Measurements from ENCODE around the gene CUX1.

The CUX1 gene

DNA sequence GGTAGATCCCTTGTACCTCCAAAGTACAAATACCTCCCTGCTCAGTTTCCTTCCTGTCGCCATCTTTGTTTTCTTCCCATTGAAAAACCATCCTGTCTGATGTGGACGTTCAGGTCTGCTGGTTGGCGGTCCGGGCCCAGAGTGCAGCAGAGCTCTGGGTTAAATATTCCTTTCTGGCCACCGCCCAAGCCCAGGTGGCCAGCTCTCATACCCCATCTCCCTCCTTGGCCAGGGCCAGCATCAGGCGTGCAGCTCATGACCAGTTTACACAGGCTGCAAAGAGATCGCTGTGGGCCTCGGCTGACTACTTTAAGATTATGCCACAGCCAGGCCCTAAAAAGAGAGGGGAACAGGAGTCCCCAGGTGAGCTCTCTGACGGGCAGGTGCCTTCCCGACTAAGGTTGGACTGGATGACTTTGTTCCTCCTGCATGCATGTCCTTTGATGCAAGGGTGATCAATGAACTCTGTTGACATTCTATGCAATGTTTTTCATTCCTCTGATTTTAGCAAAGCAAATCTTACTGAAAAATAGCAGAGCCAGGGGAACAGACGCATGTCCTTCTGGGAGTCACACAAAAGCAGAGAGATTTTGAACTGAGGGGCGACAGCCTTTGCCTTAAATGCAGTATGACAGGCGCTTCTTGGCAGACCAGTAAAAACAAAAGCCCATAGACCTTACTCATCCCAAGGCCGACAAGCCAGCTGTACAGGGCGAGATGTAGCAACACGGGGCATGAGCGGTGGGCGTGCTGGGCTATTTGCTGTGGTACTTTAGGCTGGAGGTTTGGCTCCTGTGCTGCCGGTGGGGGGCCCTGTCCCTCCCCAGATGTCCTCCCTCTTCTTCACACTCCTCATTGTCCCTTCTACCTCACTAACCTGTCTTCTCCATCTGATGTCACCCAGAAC, 435.9 kb downstream of the CUX1 start:
- in situ Hi-C loops (cut with MboI; ENCODE audit: low sequenced_read_pairs) = no loop called here

DNA sequence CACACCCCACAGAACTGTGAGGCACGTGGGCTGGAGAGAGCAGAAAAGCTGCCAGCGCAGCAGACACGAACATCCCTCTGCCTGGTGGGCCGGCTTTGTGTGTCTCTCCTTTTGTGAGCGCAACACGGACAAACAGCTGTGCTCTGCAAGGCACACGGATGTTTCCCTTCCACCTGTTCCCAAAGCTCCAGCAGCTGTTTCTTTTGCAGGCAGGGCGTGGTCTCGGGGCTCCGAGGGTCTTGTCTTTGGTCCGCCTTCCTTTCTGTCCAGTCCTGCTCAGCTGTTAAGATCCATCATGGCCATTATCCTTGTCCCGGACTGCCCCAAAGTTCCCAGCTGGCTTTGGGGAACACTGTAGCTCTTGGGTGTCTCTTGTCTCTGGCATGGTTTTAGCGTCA, 436.5 kb downstream of the CUX1 start:
- in situ Hi-C loops (cut with MboI; ENCODE audit: low sequenced_read_pairs) = no loop called here

DNA sequence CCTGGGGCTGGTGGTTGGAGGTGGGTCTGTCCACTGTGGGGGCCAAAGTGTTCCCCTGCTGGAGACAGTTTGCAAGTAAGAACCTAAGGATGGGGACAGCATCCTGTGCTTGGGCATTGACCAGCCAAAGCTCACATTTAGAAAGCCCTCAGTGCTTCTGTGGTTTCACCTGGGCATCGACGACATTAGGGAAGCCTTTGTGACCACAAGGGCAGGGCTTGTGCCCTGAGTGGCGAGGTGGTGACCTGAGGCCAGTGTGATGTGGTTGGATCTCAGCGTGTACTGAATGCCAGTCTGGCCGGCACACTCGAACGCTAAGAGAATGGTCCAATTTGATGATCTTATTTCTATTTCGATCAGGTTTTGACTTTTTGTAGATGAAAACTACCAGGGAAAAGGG, 437.1 kb downstream of the CUX1 start:
- in situ Hi-C loops (cut with MboI; ENCODE audit: low sequenced_read_pairs) = no loop called here

DNA sequence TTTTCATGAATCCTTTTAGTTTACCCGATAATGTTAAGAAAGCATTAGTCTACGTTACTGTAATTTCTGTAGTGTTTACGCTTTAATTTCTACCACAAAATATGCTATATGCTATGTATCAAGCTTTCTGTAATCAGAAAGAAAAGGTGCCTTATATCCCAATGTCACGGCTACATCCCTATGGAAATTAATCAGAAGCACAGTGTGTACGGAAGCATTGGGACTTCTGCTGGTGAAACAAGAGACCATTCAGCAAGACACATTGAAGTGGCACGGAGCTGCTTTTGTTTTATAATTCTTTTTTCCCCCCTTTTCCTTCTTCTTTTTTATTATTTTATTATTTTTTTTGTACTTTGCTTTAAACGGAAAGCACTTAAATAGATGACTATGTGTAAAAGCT, 438.1 kb downstream of the CUX1 start:
- in situ Hi-C loops (cut with MboI; ENCODE audit: low sequenced_read_pairs) = no loop called here

DNA sequence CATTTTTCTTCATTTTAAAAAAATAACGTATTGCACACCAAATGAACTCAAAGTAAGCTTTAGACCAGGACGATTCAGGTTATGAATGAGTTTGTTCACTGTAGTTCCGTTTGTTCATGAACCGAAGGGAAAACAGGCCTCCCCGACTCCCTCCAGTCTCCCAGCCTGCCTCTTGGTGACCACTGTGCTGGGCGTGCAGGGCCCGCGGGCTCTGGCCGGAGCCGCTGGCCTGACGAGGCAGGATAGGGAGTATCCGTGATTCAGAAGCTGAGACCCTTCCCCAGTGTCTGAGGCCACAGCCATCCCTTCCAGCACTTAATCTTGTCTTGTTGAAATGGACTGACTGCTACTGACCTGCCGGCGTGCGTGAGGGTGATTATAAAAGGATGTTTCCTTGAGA, 438.5 kb downstream of the CUX1 start:
- in situ Hi-C loops (cut with MboI; ENCODE audit: low sequenced_read_pairs) = no loop called here

DNA sequence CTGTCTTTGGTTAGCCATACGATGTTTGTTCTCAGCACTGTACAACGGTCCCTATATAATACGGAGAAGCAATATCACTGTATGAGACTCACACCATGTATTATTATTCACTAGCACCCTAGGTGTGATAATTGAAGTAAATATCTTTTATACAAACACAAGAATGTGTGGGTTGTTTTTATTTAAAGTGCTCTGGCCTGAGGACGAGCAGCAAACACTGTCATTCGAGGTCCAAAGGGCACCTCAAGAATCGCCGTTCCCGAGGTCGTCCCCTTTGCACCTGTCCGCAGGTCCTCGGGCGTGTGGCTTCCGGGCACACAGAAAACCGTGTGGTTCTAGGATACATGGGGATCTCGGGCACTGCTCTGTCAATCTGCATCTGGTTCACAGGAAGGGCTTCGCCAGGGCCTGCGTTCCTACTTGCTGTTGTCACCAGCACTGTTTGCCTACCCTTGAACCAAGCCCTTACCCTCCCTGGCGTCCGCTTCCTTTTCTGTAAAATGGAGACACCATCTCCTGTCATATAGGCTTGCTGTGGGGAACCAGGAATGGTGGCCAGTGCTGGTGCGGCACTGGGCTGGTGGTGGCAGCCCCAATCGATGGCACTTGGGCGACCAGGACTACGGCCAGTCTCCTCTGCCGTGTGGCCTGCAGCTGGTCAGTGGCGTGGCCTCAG, 440.8 kb downstream of the CUX1 start:
- in situ Hi-C loops (cut with MboI; ENCODE audit: low sequenced_read_pairs) = no loop called here

DNA sequence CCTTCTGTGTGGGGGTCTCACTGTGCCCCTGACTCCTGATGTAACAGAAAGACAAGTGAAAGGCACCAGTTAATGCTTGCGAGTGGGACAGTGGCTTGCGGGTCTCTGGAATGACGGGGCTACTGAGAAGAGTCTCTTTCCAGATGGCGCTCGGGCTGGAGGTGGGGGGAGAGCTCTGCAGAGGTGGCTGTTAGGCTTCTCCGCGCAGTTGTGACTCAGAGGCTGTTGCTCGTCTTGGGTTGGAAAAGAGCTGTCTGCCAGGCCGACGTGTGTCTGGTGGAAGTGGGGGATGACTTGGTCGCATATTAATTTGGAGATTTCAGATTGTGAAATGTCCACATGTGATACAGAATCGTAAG, 441.3 kb downstream of the CUX1 start:
- in situ Hi-C loops (cut with MboI; ENCODE audit: low sequenced_read_pairs) = no loop called here

DNA sequence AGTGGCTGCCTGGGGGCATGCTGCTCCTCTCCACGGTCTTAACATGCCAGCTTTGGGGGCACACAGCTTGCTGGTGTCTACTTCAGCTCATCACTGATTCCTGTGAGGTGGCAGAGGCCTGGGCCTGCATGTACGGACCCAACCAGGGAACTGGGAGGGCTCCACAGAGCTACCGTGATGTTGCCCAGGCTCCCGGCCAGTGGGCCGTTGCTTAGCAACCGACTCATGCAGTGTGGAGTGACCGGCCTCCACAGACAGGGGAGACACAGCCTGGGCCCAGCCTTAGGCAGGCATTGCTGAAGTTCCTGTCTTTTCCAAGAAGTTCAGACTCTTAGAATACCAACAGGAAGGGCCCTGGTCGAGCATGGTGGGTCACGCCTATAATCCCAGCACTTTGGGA, 443.4 kb downstream of the CUX1 start:
- in situ Hi-C loops (cut with MboI; ENCODE audit: low sequenced_read_pairs) = no loop called here

DNA sequence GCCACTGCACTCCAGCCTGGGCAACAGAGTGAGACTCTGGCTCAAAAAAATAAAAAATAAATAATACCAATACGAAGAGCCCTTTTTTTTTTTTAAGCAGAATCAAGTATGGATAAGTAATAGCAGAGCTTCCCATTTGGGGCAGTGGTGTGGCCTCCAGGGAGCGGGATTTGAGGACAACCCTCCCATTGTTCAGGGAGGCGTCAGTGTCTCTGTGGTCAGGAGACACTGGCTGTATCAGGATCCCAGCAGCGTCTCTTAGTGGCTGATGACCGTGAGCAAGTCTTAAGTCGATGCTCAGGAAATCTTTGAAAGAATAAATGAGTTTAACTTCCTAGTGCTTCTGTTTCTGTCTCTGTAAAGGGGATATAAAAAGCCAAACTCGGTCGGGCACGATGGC, 444.0 kb downstream of the CUX1 start:
- in situ Hi-C loops (cut with MboI; ENCODE audit: low sequenced_read_pairs) = no loop called here

DNA sequence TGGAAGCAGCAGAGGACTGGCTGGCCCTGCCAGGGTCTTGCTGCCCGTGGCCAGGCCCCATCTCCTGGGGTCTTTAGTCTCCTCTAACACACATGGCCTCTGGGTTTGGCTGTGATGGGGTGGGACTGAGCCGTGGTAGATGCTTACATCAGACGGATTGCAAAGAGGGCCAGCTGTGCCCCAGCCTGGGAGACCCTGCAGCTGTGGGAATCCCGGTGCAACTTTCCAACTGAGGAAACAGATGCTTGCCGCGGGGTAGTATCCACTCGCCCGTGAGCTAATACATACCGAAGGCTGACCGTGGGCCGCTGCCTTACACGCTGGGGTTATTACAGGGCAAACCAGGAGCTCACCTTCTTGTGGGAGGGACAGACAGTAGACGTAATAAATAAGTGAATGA, 445.1 kb downstream of the CUX1 start:
- in situ Hi-C loops (cut with MboI; ENCODE audit: low sequenced_read_pairs) = no loop called here

DNA sequence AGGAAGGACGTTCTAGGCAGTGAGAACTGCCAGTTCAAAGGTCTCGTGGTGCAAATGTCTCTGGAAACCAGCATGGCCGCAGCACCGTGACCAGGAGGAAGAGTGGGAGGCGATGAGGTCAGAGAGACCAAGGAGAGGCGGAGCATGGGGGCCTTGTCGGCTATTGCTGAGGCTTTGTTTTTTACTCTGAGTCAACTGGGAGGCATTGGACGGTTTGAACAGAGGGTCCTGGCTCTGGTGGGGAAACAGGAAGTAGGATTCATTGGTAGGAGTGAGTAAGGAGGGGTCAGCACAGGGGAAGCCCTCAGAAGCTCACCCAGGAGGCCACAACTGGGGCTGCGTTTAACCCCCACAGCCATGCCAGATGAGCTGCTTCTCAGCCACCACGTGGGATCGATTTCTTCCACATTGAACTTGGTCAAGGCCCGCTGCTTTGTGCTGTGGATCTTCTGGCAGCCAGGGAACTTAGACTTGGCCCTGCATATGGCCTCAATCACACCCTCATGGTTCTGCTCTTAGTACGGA, 447.0 kb downstream of the CUX1 start:
- in situ Hi-C loops (cut with MboI; ENCODE audit: low sequenced_read_pairs) = no loop called here

DNA sequence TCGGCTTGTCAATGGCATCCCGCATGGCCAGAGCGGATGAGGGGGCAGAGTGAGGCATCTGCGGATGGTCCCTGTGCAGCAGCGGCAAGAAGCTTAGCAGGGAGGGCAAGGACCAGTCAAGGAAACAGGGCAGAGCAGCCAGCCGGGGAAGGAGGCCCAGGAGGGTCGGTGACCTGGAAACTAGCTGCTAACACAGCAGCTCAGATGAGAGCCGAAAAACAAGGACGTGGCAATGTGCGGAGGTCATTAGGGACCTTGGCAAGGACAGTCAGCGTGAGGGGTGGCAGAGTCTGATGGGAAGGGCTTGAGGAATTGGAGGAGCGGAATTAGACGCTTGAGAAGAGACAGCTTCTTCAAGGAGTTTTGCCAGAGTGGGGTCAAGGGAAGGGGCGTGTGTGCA, 449.1 kb downstream of the CUX1 start:
- in situ Hi-C loops (cut with MboI; ENCODE audit: low sequenced_read_pairs) = no loop called here

DNA sequence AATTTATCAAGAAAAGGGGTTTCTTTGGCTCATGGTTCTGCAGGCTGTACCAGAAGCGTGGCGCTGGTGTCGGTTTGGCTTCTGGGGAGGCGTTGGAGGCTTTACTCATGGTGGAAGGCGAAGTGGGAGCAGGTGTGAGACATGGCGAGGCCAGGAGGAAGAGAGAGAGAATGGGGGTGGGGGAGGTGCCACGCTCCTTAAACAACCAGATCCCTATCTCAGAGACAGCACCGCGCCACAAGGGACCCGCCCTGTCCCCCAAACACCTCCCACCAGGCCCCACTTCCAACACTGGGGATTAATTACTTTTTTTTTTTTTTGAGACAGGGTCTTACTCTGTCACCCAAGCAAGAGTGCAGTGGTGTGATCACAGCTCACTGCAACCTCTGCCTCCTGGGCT, 451.2 kb downstream of the CUX1 start:
- in situ Hi-C loops (cut with MboI; ENCODE audit: low sequenced_read_pairs) = no loop called here

DNA sequence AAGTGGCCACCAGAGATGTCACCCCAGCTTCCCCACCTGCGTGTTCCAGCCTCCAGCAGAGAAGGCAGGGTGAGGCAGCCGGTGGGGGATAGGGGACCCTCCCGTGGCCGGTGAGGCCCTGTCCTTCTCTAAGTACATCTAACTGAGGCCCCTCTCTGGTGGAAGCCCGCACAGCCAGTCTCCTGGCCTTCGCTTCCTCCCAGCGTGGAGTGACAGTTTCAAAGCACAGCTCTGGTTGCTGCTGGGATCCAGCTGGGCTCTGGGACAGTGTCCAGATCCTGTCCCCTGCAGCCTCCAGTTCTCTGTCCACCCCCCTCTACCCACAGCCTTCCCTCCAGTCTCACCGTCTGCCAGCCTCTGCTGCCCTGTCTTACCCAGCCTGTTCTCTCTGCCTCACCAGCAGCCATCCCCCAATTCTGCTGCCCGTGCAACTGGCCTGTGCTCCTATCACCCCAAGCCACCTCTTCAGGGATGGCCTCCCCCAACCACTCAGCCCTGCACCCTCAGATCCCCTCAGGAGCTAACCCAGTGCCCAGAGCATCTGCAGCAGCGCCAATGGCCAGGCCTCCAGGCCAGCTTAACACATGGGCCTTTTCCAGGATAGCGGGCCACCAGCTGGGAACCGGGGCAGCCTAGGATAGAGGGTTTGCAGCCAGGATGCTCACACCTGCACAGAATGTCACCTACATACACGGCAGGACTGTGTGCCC, 452.9 kb downstream of the CUX1 start:
- in situ Hi-C loops (cut with MboI; ENCODE audit: low sequenced_read_pairs) = no loop called here

DNA sequence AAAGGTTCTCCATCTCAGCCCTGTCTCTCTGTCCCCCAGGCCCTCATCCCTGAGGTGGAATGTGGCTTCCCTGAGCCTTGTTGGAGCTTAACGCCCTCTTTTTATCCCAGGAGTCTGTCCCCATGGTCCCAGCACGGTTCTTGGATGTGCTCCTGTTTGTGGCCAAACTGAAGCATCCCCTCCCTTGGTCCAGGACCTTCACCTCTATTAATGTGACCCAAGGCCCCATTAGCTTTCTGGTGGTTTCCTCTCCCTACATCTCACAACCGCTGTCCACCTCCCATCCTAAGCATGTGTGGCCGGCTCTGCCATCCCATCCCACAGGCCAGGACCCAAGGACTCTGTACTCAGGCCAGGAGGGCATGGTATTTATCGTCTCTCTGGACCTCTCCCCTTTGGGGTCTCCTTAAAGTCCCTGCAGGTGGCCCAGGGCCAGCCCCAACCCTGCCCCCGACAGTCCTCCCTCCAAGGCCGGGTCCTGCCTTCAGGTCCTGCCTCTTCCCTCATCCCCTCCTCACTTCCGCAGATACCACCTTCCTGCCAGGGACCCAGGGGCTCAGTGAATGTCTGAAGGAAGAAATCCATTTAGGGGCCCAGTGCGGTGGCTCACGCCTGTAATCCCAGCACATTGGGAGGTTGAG, 453.9 kb downstream of the CUX1 start:
- in situ Hi-C loops (cut with MboI; ENCODE audit: low sequenced_read_pairs) = no loop called here

DNA sequence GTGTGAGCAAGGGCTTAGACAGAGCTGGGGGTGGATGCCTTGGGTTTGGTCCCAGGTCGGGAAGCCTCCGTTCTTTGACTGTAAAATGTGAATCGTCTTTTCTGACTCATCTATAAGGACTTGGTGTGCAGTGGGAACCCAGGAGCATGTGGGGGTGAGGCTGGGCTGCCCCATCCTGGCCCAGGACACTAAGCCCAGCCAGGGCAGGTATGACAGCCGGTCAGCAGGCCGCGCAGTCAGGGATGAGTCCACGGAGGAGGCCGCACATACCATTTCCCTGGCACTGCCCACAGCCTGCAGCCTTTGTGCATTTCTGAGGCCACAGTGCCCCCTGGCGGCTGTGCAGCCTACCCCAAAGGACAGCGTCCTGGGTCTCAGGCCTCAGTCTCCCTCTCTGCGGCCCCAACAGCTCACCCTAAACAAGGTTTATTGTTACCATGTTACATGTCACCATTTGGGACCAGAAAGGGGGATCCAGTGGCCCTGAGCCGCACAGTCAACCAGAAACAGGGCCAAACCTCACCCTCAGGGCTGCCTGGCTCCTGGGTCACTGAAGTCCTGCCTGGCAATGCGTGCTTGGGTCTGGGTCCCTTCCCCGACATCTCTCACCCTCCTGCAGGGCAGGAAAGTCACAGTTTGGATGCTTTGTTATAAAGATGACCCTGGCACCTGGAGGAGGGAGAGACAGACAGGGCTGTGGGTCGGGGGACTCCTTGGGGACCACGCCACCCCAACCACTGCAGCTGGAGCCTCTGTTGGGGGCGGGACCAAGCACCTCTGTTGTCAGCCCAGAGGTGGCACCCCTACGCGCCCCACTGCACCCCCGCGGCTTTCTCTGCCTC, 454.9 kb downstream of the CUX1 start:
- in situ Hi-C loops (cut with MboI; ENCODE audit: low sequenced_read_pairs) = no loop called here

DNA sequence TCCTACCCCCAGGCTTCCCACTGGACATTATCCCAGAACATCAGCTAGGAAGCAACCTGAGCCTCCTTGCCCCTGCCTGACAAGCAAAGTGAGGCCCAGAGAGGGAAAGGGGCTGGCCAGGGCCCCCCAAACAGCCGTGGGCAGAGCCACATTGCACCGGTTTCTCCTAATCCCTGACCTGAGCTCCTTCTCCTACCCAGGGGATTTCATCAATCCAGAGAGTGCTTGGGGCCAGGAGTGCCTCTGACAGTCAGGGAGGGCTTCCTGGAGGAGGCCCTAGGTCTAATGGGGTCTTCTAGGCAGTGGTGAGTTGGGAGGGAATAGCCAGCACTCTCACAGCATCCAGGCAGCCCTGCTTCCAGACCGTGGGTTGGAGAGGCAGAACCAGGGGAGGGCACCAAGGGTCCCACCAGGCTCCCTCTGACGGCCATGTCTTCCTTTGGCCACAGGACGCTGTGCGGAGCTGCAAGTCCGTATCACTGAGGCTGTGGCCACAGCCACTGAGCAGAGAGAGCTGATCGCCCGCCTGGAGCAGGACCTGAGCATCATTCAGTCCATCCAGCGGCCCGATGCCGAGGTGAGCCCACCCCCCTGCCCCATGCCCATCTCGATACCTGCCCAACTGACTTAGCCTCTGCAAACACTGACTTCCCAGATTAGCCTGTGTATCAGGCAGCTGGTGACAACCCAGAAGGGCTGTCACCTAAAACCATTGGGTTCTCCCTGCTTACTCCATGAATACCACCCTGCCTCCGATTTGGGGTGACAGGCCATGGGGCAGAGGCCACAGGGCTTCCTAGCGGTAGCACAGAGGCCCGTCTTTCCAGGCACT, 455.7 kb downstream of the CUX1 start:
- in situ Hi-C loops (cut with MboI; ENCODE audit: low sequenced_read_pairs) = no loop called here

DNA sequence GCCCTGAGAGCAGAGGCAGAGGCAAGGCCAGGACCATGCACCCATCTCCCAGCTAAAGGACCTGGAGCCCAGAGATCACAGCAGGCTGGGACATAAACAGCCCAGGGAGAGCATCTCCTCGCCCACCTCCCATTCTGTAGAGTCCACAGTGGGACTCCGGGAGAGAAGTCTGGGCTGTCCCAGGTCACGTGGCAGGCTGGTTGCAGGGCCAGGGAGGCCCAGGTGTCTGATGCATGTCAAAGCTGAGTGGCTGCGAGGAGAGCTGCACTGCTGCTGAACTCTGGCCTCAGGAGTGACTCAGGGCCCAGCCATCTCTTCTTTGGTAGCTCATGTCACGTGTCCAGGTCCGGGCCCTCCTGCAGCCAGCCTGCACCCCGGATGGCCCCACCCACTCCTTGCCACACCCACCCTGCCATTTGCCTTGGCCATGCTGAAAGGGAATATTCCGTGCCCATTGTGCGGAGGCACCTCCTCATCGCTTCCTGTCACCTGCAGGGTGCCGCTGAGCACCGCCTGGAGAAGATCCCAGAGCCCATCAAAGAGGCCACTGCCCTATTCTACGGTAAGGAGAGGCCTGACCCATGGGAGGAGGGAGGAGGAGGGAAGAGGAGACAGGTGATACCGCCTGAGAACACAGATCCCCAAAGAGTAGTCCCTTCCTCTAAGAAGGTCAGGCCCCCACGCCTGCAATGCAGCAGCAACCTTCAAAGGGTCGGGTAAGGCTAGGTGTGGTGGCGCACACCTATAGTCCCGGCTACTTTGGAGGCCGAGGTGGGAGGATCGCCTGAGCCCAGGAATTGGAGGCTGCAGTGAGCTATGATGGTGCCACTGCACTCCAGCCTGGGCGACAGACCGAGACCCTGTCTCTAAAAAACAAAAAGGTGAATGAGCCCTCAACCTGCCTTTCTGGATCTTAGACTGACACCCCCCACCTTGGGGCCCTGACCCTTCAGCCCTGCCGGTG, 456.6 kb downstream of the CUX1 start:
- in situ Hi-C loops (cut with MboI; ENCODE audit: low sequenced_read_pairs) = no loop called here

All from hTERT RPE-1 (cell line).